Activated T-helper 2 cell treated with anti-CD3 and anti-CD28 coated beads, Interferon-gamma antibody, Interleukin-2, Interleukin-4, amounts not matched to agents 10 μg/mL and 5 μg/mL and 100 μg/mL, durations not matched to agents 14 hours and 24 hours and 36 hours (primary cell): Measurements from ENCODE around the gene SH3D19. TPM values are rescaled to one million over a fixed set of nuclear protein-coding genes. Genes with fewer than 3 reads are reported as not detected.

Experiments
- DNase-seq: peaks from one replicate; pipeline ENCODE4 v3.0.0; 2021; ENCODE audit warnings: low spot score
- H3K27ac Mint-ChIP-seq: one replicate; pipeline ENCODE4 v1.8.0; 2021; ENCODE audit warnings: mixed read lengths
- H3K27me3 Mint-ChIP-seq: one replicate; pipeline ENCODE4 v1.8.0; 2021; ENCODE audit warnings: low read depth, mixed read lengths
- H3K36me3 Mint-ChIP-seq: one replicate; pipeline ENCODE4 v1.8.0; 2021; ENCODE audit warnings: low read depth, mixed read lengths
- H3K4me1 Mint-ChIP-seq: one replicate; pipeline ENCODE4 v1.8.0; 2021; ENCODE audit warnings: low read depth, mixed read lengths
- H3K4me3 Mint-ChIP-seq: one replicate; pipeline ENCODE4 v1.8.0; 2021; ENCODE audit warnings: low read depth, mild to moderate bottlenecking, moderate library complexity, mixed read lengths
- H3K9me3 Mint-ChIP-seq: one replicate; pipeline ENCODE4 v1.8.0; 2021; ENCODE audit warnings: mixed read lengths
- intact Hi-C: fragments of 100-400 bp; cut with micrococcal nuclease; formaldehyde crosslinking; loops from one replicate; pipeline ENCODE4 v1.15.1; 2023
- total RNA-seq: library from RNA; stranded (reverse); gene quantifications from 2 replicates; pipeline ENCODE4 v1.2.3, GENCODE V29; 2022

The SH3D19 gene
- total RNA-seq, 1 donor from 2014 or later: not detected

DNA sequence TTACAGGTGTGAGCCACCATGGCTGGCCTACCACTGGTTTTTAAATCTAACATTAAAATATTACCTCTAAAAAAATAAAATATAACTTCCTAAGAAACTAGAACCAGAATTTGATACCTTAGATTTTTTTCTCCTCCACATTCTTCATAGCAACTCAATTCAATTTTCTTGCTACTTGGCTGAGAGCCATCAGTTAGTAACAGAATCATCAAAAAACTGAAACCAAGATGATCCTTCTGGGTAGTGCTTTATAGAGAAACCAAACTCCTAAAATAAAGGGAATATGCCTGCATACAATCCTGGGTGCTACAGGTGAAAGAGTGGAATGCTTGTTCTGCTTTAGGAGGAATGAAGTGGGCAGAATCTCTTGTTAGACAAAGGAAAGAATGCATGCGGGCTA lies 161.6 kb downstream of the SH3D19 start:
- Mint-ChIP-seq H3K9me3 (no peaks in the 10 kb centered on the region), H3K36me3 (no peaks in the 10 kb centered on the region), H3K27ac (no peak overlapping the region), H3K27me3 (peaks cover 1% of the 10 kb centered on the region), H3K4me1 (no peaks in the 10 kb centered on the region), H3K4me3 (no peak overlapping the region)
- no peak for DNase-seq
- intact Hi-C loops: no loop called here

DNA sequence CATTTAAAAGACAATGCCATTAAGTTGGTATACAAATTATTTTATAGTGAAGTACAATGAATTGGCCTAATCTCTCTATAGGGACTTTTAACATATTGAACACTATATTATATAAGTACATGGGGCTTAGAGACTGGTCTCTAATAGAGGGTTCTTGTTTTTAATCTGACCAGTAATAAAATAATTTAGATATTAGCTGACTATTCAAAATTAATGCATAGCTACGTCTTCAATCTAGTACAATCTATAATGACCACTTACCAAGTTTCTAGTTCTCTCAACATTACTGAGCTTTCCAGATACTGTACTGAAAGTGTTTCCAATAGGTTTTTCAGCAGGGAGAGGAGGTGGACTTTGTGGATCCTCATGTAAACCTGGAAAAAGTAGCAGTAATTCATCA lies 166.4 kb downstream of the SH3D19 start:
- H3K9me3 Mint-ChIP-seq: no peaks in the 10 kb centered on the region
- intact Hi-C loops: no loop called here
- no peak overlapping the region for H3K4me3 Mint-ChIP-seq
- no peak overlapping the region for H3K27ac Mint-ChIP-seq
- no peak for DNase-seq
- no peaks in the 10 kb centered on the region for H3K36me3 Mint-ChIP-seq
- H3K27me3 Mint-ChIP-seq: no peaks in the 10 kb centered on the region
- no peaks in the 10 kb centered on the region for H3K4me1 Mint-ChIP-seq

DNA sequence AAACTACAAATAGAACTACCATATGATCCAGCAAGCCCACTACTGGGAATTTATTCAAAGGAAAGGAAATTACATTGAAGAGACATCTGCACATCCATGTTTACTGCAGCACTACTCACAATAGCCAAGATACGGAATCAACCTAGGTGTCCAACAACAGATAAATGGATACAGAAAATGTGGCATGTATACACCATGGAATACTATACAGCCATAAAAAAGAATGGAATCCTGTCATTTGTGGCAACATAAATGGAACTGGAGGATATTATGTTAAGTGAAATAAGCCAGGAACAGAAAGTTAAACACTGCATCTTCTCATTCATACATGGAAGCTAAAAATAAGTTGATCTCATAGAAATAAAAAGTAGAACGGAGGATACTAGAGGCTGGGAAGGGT lies 167.9 kb downstream of the SH3D19 start:
- Mint-ChIP-seq H3K27me3 (no peaks in the 10 kb centered on the region), H3K36me3 (no peaks in the 10 kb centered on the region), H3K9me3 (no peaks in the 10 kb centered on the region), H3K27ac (no peak overlapping the region), H3K4me3 (no peak overlapping the region), H3K4me1 (no peaks in the 10 kb centered on the region)
- intact Hi-C loops: no loop called here
- DNase-seq: no peak

DNA sequence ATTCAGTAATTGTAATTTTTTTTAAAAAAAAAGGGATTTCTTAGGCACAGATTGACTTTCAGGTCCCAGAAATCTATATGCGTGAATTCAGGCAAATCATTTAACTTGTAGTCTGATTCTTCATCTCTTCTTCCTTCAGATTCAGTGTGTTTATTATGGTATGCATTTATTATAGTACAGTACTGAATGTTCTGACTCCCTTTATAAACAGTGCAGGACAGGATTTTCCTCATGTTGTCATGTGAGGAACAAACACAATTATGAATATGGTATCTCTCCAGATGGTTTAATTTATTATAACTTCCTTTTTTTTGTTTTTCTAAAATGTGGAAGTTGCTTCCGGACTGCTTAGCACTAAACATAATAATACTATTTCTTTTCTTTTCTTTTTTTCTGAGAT lies 171.8 kb downstream of the SH3D19 start:
- Mint-ChIP-seq H3K36me3 (no peaks in the 10 kb centered on the region), H3K4me3 (no peak overlapping the region), H3K4me1 (peaks cover 3% of the 10 kb centered on the region), H3K9me3 (no peaks in the 10 kb centered on the region), H3K27me3 (peaks cover 6% of the 10 kb centered on the region), H3K27ac (no peak overlapping the region)
- DNase-seq: no peak
- intact Hi-C loops: no loop called here

DNA sequence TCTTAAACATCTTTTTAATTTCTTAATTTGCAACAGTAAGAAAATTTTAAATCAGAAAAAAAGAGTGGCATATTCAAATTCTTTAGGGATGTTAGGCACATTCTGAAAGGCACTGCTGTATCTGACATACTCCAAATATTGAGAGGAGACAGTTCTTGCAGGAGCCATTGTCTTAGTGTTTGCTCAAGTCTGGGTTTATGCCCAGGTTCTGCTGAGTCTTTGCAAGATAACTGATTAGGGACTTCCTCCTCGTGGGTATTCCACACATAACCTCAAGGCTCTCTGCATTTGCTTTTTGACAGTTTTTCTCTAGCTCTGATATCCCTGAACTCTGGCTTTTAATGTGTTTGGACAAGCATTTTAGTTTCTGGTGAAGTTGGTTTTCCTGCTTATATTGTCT lies 173.4 kb downstream of the SH3D19 start:
- H3K36me3 Mint-ChIP-seq: no peaks in the 10 kb centered on the region
- no peak overlapping the region for H3K27ac Mint-ChIP-seq
- intact Hi-C loops: no loop called here
- no peak overlapping the region for H3K4me3 Mint-ChIP-seq
- no peak for DNase-seq
- peaks cover 6% of the 10 kb centered on the region for H3K27me3 Mint-ChIP-seq
- peaks cover 3% of the 10 kb centered on the region for H3K4me1 Mint-ChIP-seq
- H3K9me3 Mint-ChIP-seq: no peaks in the 10 kb centered on the region

DNA sequence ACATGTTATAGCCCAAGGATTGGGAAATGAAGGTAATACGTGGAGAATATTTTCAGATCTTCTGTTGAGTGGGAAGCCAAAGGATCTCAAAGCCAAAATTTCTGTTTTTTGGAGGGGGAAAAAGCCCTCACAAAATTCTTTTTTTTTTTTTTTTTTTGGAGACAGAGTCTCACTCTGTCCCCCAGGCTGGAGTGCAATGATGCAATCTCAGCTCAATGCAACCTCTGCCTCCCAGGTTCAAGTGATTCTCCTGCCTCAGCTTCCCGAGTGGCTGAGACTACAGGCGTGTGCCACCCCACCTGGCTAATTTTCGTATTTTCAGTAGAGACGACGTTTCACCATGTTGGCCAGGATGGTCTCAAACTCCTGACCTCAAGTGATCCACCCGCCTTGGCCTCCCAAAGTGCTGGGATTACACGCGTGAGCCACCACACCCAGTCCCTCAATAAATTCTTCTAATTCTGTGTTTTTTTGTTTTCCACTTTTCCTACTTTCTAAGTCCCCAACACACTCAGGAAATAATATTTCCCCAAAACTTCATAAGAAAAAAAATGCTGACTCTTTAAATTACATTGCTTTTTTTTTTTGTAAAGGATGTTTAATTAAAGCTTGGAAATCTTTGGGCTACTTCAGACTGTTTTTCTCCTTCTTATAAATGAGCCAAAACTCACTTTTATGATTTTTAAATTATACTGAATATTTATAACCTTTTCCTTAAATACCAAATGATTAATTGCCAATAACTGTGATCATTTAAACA lies 174.4 kb downstream of the SH3D19 start:
- no peak for DNase-seq
- Mint-ChIP-seq H3K4me1 (peaks cover 3% of the 10 kb centered on the region), H3K36me3 (no peaks in the 10 kb centered on the region), H3K27ac (no peak overlapping the region), H3K9me3 (no peaks in the 10 kb centered on the region), H3K4me3 (no peak overlapping the region), H3K27me3 (peaks cover 6% of the 10 kb centered on the region)
- intact Hi-C loops: no loop called here

DNA sequence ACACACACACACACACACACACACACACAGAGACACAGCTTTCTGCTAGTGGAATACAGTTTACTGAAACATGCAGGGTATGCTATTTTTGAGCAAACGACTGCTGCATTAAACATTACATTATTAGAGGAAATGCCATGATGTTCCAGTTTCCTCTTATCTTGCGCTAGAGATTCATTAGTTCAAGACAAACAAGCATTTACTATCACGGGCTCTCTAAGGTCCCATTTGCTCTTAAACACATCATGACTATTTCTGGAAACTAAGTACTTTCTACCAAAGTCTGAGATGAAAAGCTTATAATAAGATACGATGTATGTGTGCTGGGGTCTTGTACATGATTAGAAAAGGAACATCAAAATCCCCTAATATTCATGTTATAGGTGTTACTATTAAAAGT lies 177.1 kb downstream of the SH3D19 start:
- DNase-seq: no peak
- no peak overlapping the region for H3K4me3 Mint-ChIP-seq
- intact Hi-C loops: no loop called here
- peaks cover 3% of the 10 kb centered on the region for H3K4me1 Mint-ChIP-seq
- no peak overlapping the region for H3K27ac Mint-ChIP-seq
- H3K27me3 Mint-ChIP-seq: peaks cover 6% of the 10 kb centered on the region
- no peaks in the 10 kb centered on the region for H3K9me3 Mint-ChIP-seq
- H3K36me3 Mint-ChIP-seq: no peaks in the 10 kb centered on the region

DNA sequence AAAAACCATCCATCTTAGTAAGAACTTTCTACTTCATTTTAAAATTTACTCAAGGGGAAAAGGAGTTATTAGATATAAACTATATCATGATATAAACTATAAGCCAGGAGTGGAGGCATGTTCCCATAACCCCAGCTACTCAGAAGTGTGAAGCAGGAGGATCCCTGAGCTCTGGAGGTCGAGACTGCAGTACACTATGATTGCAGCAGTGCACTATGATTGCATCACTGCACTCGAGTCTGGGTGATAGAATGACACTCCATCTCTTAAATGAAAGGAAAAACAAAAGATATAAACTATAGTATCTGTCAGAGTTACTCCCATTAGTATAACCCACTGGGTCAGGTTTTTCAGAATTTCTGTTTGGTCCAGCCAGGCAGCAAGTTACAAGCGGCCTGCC lies 178.4 kb downstream of the SH3D19 start:
- Mint-ChIP-seq H3K36me3 (no peaks in the 10 kb centered on the region), H3K4me1 (peaks cover 3% of the 10 kb centered on the region), H3K9me3 (no peaks in the 10 kb centered on the region), H3K4me3 (no peak overlapping the region), H3K27ac (no peak overlapping the region), H3K27me3 (peaks cover 6% of the 10 kb centered on the region)
- intact Hi-C loops: no loop called here
- no peak for DNase-seq

DNA sequence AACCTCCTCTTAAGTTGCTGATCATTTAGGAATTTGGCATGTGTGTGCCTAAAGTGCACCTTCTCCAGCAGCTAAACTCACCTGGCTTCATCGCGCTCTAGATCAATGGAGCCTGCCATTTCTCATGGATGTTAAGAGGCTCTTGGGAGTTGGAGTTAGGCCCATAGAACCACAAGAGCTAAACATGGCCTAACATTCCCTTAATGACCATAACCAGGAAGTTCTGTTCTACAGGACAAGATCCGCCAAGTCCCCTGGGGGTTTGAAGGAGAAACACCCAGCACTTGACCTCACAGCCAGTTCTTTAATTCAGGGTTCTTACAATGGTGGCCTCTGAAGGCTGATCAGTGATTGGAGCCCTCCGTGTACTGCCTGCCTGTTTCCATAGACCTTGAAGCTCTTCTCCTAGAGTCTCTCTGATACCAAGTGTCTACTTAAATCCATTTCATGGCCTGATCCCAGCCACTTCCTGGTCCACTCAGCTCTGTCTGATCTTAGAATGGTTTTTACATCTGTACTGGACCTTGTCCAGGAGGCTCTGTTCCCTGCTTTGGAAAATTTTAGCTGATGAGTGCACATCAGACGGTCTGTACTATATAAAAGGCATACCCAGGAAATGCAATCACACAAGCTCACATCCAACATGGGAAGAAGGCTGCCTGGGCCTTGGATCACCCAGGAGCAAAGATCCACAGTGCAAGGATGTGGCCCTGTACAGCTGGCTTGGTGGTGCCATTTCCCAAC lies 180.9 kb downstream of the SH3D19 start:
- intact Hi-C loops: no loop called here
- no peak for DNase-seq
- Mint-ChIP-seq H3K4me1 (no peaks in the 10 kb centered on the region), H3K27me3 (no peaks in the 10 kb centered on the region), H3K27ac (no peak overlapping the region), H3K4me3 (no peak overlapping the region), H3K9me3 (no peaks in the 10 kb centered on the region), H3K36me3 (no peaks in the 10 kb centered on the region)

DNA sequence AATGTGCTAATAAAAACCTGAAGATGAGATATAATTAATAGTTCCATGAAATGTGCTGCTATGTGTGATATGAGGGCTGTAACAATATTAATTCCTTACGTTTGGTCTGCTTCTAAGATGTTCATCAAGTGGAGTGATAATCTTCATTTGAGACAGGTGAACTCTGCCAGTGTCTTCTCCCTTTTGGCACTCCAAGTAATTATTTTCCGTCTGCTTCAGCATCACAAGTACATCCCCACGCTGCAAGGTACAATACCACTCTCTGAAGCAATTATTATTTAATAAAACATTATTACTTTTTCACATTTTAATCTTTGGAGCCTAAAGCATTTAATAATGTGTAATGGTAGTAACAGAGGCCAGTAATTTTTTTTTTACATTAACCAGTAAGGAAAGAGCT lies 181.6 kb downstream of the SH3D19 start:
- intact Hi-C loops: no loop called here
- Mint-ChIP-seq H3K27me3 (no peaks in the 10 kb centered on the region), H3K27ac (no peak overlapping the region), H3K4me1 (no peaks in the 10 kb centered on the region), H3K36me3 (no peaks in the 10 kb centered on the region), H3K9me3 (no peaks in the 10 kb centered on the region), H3K4me3 (no peak overlapping the region)
- no peak for DNase-seq

DNA sequence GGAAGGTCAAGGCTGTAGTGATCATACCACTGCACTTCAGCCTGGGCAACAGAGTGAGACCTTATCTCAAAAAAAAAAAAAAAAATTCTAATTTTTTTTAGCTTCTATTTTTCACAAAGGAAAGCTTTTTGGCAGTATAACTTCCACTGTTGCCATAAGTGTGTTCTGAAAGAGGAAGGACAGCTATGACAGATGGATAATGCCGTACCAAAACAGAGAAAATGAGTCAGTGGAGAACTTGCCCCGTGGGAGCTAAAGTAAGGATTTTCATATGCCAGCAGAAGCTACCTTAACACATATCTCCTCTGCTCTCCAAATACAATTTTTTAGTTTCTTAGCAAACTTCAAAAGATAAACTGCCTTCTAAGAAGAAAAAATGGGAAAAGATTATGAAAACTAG lies 182.2 kb downstream of the SH3D19 start:
- Mint-ChIP-seq H3K9me3 (no peaks in the 10 kb centered on the region), H3K27ac (no peak overlapping the region), H3K36me3 (no peaks in the 10 kb centered on the region), H3K4me3 (no peak overlapping the region), H3K4me1 (no peaks in the 10 kb centered on the region), H3K27me3 (no peaks in the 10 kb centered on the region)
- intact Hi-C loops: no loop called here
- no peak for DNase-seq

DNA sequence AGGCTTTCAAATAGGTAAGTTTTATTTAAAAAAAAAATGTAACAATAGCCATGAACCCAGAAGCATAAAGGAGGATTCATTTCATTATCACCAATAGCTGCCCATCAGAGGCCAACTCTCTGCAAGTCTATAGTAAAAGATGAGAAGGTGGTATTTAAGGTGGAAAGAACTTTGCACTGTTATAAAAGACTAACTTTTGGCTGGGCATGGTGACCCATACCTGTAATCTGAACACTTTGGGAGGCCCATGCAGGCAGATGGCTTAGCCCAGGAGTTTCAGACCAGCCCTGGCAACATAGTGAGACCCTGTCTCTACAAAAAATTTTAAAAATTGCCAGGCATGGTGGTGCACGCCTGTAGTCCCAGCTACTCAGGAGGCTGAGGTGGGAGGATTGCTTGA lies 182.6 kb downstream of the SH3D19 start:
- no peak overlapping the region for H3K4me3 Mint-ChIP-seq
- intact Hi-C loops: no loop called here
- no peaks in the 10 kb centered on the region for H3K27me3 Mint-ChIP-seq
- H3K27ac Mint-ChIP-seq: no peak overlapping the region
- DNase-seq: no peak
- H3K36me3 Mint-ChIP-seq: no peaks in the 10 kb centered on the region
- H3K4me1 Mint-ChIP-seq: no peaks in the 10 kb centered on the region
- H3K9me3 Mint-ChIP-seq: no peaks in the 10 kb centered on the region

DNA sequence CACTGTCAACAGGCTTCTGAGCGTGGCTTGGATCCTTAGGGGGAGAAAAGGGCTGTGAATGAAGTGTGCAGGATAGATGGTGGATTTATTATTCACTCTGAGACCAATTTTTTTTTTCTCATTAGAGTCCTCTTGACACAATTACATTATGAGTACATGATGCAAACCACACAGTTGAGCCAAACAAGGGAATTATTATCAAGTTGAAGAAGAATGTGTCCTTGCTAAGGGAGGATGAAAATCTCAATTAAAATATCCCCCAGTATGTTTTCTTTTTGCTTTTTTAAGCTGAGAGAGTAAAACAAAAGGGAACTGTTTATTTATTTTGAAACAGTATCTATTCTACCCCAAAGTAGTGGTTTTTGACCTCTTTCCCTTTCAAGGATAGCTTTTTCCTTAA lies 185.6 kb downstream of the SH3D19 start:
- H3K4me1 Mint-ChIP-seq: no peaks in the 10 kb centered on the region
- no peaks in the 10 kb centered on the region for H3K36me3 Mint-ChIP-seq
- no peaks in the 10 kb centered on the region for H3K9me3 Mint-ChIP-seq
- no peak for DNase-seq
- H3K4me3 Mint-ChIP-seq: no peak overlapping the region
- intact Hi-C loops: no loop called here
- no peaks in the 10 kb centered on the region for H3K27me3 Mint-ChIP-seq
- no peak overlapping the region for H3K27ac Mint-ChIP-seq
